Activated CD4-positive, alpha-beta memory T cell treated with anti-CD3 and anti-CD28 coated beads, Interleukin-2, amount 10 ng/mL, durations not matched to agents 7 days and 5 days (primary cell): ENCODE results near the gene HIKESHI. TPM values are rescaled to one million over a fixed set of nuclear protein-coding genes. Genes with fewer than 3 reads are reported as not detected.
A peak's percentile ranks its signal among the peaks of the same experiment; 100 is the strongest.
"Not testable (repeated sequence)": the region's sequence is repeated elsewhere in the genome, so short reads cannot be mapped to it uniquely, and the experiment has no call there.

Experiments used
- CTCF ChIA-PET: fragments of 350-600 bp; sonication (Branson Sonifier 250); formaldehyde crosslinking; loops from one replicate; lab custom pipeline; 2021; ENCODE audit warnings: antibody characterized with exemption, inconsistent platforms; lab: Charles Lee
- POLR2A ChIA-PET: fragments of 350-600 bp; sonication (Branson Sonifier 250); formaldehyde crosslinking; loops from one replicate; lab custom pipeline; 2021; ENCODE audit warnings: antibody characterized with exemption; lab: Charles Lee
- DNase-seq: peaks from one replicate; pipeline ENCODE4 v3.0.0-alpha.2; 2020
- H3K27ac Mint-ChIP-seq: one replicate; pipeline ENCODE4 v1.8.0; 2021; ENCODE audit warnings: mild to moderate bottlenecking, mixed read lengths
- H3K27me3 Mint-ChIP-seq: one replicate; pipeline ENCODE4 v1.8.0; 2021; ENCODE audit warnings: mixed read lengths
- H3K36me3 Mint-ChIP-seq: one replicate; pipeline ENCODE4 v1.8.0; 2021; ENCODE audit warnings: low read depth, mixed read lengths
- H3K4me1 Mint-ChIP-seq: one replicate; pipeline ENCODE4 v1.8.0; 2021; ENCODE audit warnings: mixed read lengths
- H3K4me3 Mint-ChIP-seq: one replicate; pipeline ENCODE4 v1.8.0; 2021; ENCODE audit warnings: mild to moderate bottlenecking, mixed read lengths
- H3K9me3 Mint-ChIP-seq: one replicate; pipeline ENCODE4 v1.8.0; 2021; ENCODE audit warnings: mixed read lengths
- total RNA-seq, 2 experiments: library from RNA; stranded (reverse); gene quantifications; one replicate each; pipeline ENCODE4 v1.2.3, GENCODE V29; 2021

HIKESHI gene
- total RNA-seq, 2 experiments from 2014 or later: 40.6 to 44.5 TPM

GRCh38 chr11:86301742-86302091 lies 323 bp upstream of the HIKESHI start:
- H3K36me3 Mint-ChIP-seq: peaks cover 22% of the 10 kb centered on the region
- H3K4me3 Mint-ChIP-seq: peak overlapping the region; percentile 100
- POLR2A ChIA-PET: interaction anchor here (0.8 to 3.4 kb wide), 9 partner anchors 8 to 475 kb away, joined by 3 to 15 read pairs (median 4); partner anchors contain the start of genes CCDC83, EED and PICALM
- peaks cover 28% of the 10 kb centered on the region for H3K4me1 Mint-ChIP-seq
- DNase-seq: no peak
- CTCF ChIA-PET: interaction anchor here (0.7 to 2.3 kb wide), 2 partner anchors 10 to 447 kb away, joined by 4 to 8 read pairs; partner anchors contain the start of gene CCDC83
- H3K9me3 Mint-ChIP-seq: no peaks in the 10 kb centered on the region
- H3K27ac Mint-ChIP-seq: peak overlapping the region; percentile 88
- H3K27me3 Mint-ChIP-seq: peaks cover 5% of the 10 kb centered on the region

- Mint-ChIP-seq H3K27me3 (peaks cover 5% of the 10 kb centered on the region), H3K4me1 (peaks cover 28% of the 10 kb centered on the region), H3K27ac (peak overlapping the region; percentile 42), H3K4me3 (peak overlapping the region; percentile 100), H3K36me3 (peaks cover 22% of the 10 kb centered on the region), H3K9me3 (no peaks in the 10 kb centered on the region)
- POLR2A ChIA-PET: interaction anchor here (0.5 to 3.4 kb wide), 8 partner anchors 10 to 639 kb away, joined by 3 to 15 read pairs (median 6); partner anchors contain the start of genes CCDC83 and PICALM
- CTCF ChIA-PET: interaction anchor here (1.2 to 1.4 kb wide), 2 partner anchors 18 to 449 kb away, joined by 3 to 7 read pairs; partner anchors contain the start of gene CCDC83
- no peak for DNase-seq
Observed at GRCh38 chr11:86303257-86303656, 1.2 kb downstream of the HIKESHI start.

- DNase-seq, H3K27ac Mint-ChIP-seq, H3K27me3 Mint-ChIP-seq, H3K4me3 Mint-ChIP-seq, POLR2A ChIA-PET, CTCF ChIA-PET, H3K9me3 Mint-ChIP-seq: not testable (repeated sequence)
- Mint-ChIP-seq H3K4me1 (peaks cover 12% of the 10 kb centered on the region), H3K36me3 (peaks cover 60% of the 10 kb centered on the region)
Observed at GRCh38 chr11:86308710-86309109, 6.7 kb downstream of the HIKESHI start.

GRCh38 chr11:86313793-86314192 lies 11.8 kb downstream of the HIKESHI start:
- Mint-ChIP-seq H3K4me1 (peaks cover 5% of the 10 kb centered on the region), H3K36me3 (peaks cover 72% of the 10 kb centered on the region)
- CTCF ChIA-PET: no interaction called here

GRCh38 chr11:86314636-86315035 lies 12.6 kb downstream of the HIKESHI start:
- H3K9me3 Mint-ChIP-seq: no peaks in the 10 kb centered on the region
- peaks cover 70% of the 10 kb centered on the region for H3K36me3 Mint-ChIP-seq
- H3K27ac Mint-ChIP-seq: no peak overlapping the region
- no peak overlapping the region for H3K4me3 Mint-ChIP-seq
- DNase-seq: no peak
- H3K4me1 Mint-ChIP-seq: peaks cover 3% of the 10 kb centered on the region
- ChIA-PET CTCF (no interaction called here), POLR2A (interaction anchor here (0.9 to 1.1 kb wide), 2 partner anchors 12 to 70 kb away, joined by 3 to 4 read pairs; partner anchors contain the start of gene EED)
- no peaks in the 10 kb centered on the region for H3K27me3 Mint-ChIP-seq

More at GRCh38 chr11:86313793-86314192, 11.8 kb downstream of the HIKESHI start:
- H3K27ac Mint-ChIP-seq: no peak overlapping the region
- no peaks in the 10 kb centered on the region for H3K27me3 Mint-ChIP-seq
- H3K9me3 Mint-ChIP-seq: no peaks in the 10 kb centered on the region
- DNase-seq: no peak
- no peak overlapping the region for H3K4me3 Mint-ChIP-seq
- POLR2A ChIA-PET: interaction anchor here (0.9 to 1.1 kb wide), 2 partner anchors 11 to 69 kb away, joined by 3 to 4 read pairs; partner anchors contain the start of gene EED

GRCh38 chr11:86335131-86335767 lies 33.2 kb downstream of the HIKESHI start:
- Mint-ChIP-seq H3K27me3 (no peaks in the 10 kb centered on the region), H3K27ac (no peak overlapping the region), H3K9me3 (no peaks in the 10 kb centered on the region), H3K36me3 (peaks cover 60% of the 10 kb centered on the region), H3K4me3 (no peak overlapping the region), H3K4me1 (peaks cover 1% of the 10 kb centered on the region)
- DNase-seq: no peak
- POLR2A ChIA-PET: interaction anchor here (0.6 kb wide), 1 partner anchor 896 kb away, joined by 3 read pairs; no protein-coding TSS in a partner anchor
- CTCF ChIA-PET: no interaction called here

- Mint-ChIP-seq H3K36me3 (peaks cover 63% of the 10 kb centered on the region), H3K4me3 (no peak overlapping the region), H3K27ac (no peak overlapping the region), H3K9me3 (no peaks in the 10 kb centered on the region), H3K4me1 (peaks cover 1% of the 10 kb centered on the region), H3K27me3 (no peaks in the 10 kb centered on the region)
- CTCF ChIA-PET: no interaction called here
- POLR2A ChIA-PET: no interaction called here
- DNase-seq: no peak
Observed at GRCh38 chr11:86337227-86337626, 35.2 kb downstream of the HIKESHI start.

GRCh38 chr11:86341382-86341781 lies 39.3 kb downstream of the HIKESHI start:
- CTCF ChIA-PET: no interaction called here
- Mint-ChIP-seq H3K4me3 (no peak overlapping the region), H3K27me3 (no peaks in the 10 kb centered on the region), H3K27ac (no peak overlapping the region), H3K36me3 (peaks cover 48% of the 10 kb centered on the region), H3K4me1 (no peaks in the 10 kb centered on the region), H3K9me3 (no peaks in the 10 kb centered on the region)
- POLR2A ChIA-PET: no interaction called here
- DNase-seq: no peak

GRCh38 chr11:86346513-86346912 lies 44.5 kb downstream of the HIKESHI start:
- Mint-ChIP-seq H3K9me3 (no peaks in the 10 kb centered on the region), H3K36me3 (peaks cover 26% of the 10 kb centered on the region), H3K4me1 (no peaks in the 10 kb centered on the region), H3K4me3 (no peak overlapping the region), H3K27ac (no peak overlapping the region), H3K27me3 (no peaks in the 10 kb centered on the region)
- ChIA-PET POLR2A (no interaction called here), CTCF (interaction anchor here (0.6 to 0.7 kb wide), 2 partner anchors 15 to 431 kb away, joined by 3 read pairs; no protein-coding TSS in a partner anchor)
- no peak for DNase-seq

- ChIA-PET CTCF (no interaction called here), POLR2A (interaction anchor here (0.7 kb wide), 1 partner anchor 29 kb away, joined by 3 read pairs; no protein-coding TSS in a partner anchor)
- Mint-ChIP-seq H3K36me3 (peaks cover 3% of the 10 kb centered on the region), H3K4me3 (no peak overlapping the region), H3K27ac (no peak overlapping the region), H3K9me3 (no peaks in the 10 kb centered on the region), H3K4me1 (no peaks in the 10 kb centered on the region), H3K27me3 (peaks cover 2% of the 10 kb centered on the region)
- DNase-seq: no peak
Observed at GRCh38 chr11:86355256-86355655, 53.2 kb downstream of the HIKESHI start.

- POLR2A ChIA-PET: interaction anchor here (0.6 kb wide), 1 partner anchor 41 kb away, joined by 8 read pairs; no protein-coding TSS in a partner anchor
Observed at GRCh38 chr11:86357412-86357811, 55.4 kb downstream of the HIKESHI start.

GRCh38 chr11:86358720-86359119 lies 56.7 kb downstream of the HIKESHI start:
- Mint-ChIP-seq H3K36me3 (no peaks in the 10 kb centered on the region), H3K4me1 (no peaks in the 10 kb centered on the region), H3K27ac (no peak overlapping the region), H3K27me3 (no peaks in the 10 kb centered on the region), H3K4me3 (no peak overlapping the region), H3K9me3 (peaks cover 2% of the 10 kb centered on the region)
- ChIA-PET POLR2A (no interaction called here), CTCF (no interaction called here)
- DNase-seq: no peak

More at GRCh38 chr11:86357412-86357811, 55.4 kb downstream of the HIKESHI start:
- H3K4me1 Mint-ChIP-seq, H3K27ac Mint-ChIP-seq, DNase-seq, CTCF ChIA-PET, H3K36me3 Mint-ChIP-seq, H3K27me3 Mint-ChIP-seq, H3K9me3 Mint-ChIP-seq, H3K4me3 Mint-ChIP-seq: not testable (repeated sequence)

- H3K9me3 Mint-ChIP-seq: peaks cover 2% of the 10 kb centered on the region
- DNase-seq: no peak
- no peaks in the 10 kb centered on the region for H3K36me3 Mint-ChIP-seq
- no peak overlapping the region for H3K27ac Mint-ChIP-seq
- H3K27me3 Mint-ChIP-seq: no peaks in the 10 kb centered on the region
- no peak overlapping the region for H3K4me3 Mint-ChIP-seq
- ChIA-PET CTCF (no interaction called here), POLR2A (no interaction called here)
- no peaks in the 10 kb centered on the region for H3K4me1 Mint-ChIP-seq
Observed at GRCh38 chr11:86360775-86361395, 58.8 kb downstream of the HIKESHI start.
